Brain microvascular endothelial cell (primary cell): ENCODE data around the gene RNASE4.
"Not testable (repeated sequence)": the region's sequence is repeated elsewhere in the genome, so short reads cannot be mapped to it uniquely, and the experiment has no call there.

Source experiments
- DNase-seq: peaks from one replicate; pipeline ENCODE4 v3.0.0-alpha.2; 2020
- H3K27ac ChIP-seq: fragments of 250-450 bp; sonication (Bioruptor Pico); 2 replicates; pipeline ENCODE4 v1.5.1; 2020; ENCODE audit warnings: mild to moderate bottlenecking, moderate library complexity
- H3K27me3 ChIP-seq: fragments of 250-450 bp; sonication (Bioruptor Pico); replicated peaks from 2 replicates; pipeline ENCODE4 v1.5.1; 2020; ENCODE audit warnings: mild to moderate bottlenecking
- H3K36me3 ChIP-seq: fragments of 250-450 bp; sonication (Bioruptor Pico); replicated peaks from 2 replicates; pipeline ENCODE4 v1.5.1; 2020; ENCODE audit warnings: mild to moderate bottlenecking
- H3K4me3 ChIP-seq: 2 replicates; pipeline ENCODE4 v1.5.1; 2011; ENCODE audit warnings: low read depth, mild to moderate bottlenecking, control low read depth, low read length, moderate library complexity
- in situ Hi-C: cut with HindIII; loops from 2 replicates; pipeline ENCODE4 v1.10.0; 2017; ENCODE audit warnings: low sequenced_read_pairs, low pct_ligation_motif_present
- TF ChIP-seq, protein P1 (sequence below): IDR thresholded peaks from 2 replicates; pipeline ENCODE4 v1.5.1; 2011; ENCODE audit warnings: low read depth, mild to moderate bottlenecking, moderate library complexity, low read length, control low read depth, inconsistent platforms; ENCODE audit errors: missing control alignments

Gene RNASE4

DNA sequence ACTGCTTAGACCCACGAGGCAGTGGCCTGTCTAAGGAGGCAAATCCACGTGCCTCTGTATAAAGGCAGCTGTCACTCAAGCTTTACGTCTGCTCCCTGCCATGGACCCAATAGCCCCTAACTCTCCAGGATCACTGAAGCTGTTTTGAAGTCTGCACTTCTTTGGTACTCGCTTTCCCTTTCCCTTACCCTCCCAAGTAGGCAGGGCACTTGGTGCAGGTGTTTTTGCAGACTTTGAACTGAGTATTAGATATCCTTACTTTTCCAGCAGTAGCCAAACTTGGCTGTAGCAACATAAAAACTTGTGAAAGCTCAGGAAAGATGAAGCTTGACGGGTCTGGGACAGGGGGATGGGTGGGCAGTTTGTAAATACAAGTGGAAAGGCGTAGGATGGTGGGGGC, 25.0 kb upstream of the RNASE4 start:
- no peak for DNase-seq
- in situ Hi-C loops: no loop called here
- Histone ChIP-seq H3K4me3 (no peak overlapping the region), H3K36me3 (no peaks in the 10 kb centered on the region), H3K27me3 (peaks cover 11% of the 10 kb centered on the region), H3K27ac (no peak overlapping the region)
- TF ChIP-seq, protein P1, sequence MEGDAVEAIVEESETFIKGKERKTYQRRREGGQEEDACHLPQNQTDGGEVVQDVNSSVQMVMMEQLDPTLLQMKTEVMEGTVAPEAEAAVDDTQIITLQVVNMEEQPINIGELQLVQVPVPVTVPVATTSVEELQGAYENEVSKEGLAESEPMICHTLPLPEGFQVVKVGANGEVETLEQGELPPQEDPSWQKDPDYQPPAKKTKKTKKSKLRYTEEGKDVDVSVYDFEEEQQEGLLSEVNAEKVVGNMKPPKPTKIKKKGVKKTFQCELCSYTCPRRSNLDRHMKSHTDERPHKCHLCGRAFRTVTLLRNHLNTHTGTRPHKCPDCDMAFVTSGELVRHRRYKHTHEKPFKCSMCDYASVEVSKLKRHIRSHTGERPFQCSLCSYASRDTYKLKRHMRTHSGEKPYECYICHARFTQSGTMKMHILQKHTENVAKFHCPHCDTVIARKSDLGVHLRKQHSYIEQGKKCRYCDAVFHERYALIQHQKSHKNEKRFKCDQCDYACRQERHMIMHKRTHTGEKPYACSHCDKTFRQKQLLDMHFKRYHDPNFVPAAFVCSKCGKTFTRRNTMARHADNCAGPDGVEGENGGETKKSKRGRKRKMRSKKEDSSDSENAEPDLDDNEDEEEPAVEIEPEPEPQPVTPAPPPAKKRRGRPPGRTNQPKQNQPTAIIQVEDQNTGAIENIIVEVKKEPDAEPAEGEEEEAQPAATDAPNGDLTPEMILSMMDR: no peak

DNA sequence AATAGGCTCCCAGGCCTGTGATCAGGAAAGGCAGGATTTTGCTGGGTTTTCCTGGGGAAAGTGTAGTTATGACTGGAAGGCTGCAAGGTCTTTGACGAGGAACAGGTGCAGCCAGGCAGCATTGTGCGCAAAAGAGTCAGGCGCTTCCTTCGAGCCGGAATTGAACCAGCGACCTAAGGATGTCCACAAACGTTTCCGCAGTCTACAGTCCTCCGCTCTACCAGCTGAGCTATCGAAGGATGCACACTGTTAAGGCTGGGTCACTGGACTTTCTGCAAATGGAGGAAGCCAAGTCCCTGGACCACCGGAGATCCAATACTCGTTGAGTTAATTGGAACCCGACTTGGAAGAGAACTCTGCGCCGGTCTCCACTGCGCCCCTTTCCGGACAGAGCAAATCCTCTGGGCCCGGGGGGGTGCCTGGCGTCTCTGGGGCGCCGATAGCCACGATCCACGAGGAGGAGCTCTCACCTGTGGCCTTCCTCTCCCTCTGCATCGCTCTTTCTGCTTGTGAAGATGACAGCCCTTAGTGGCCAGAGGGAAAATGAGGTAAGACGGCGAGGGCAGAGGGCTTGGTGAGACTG, 24.5 kb upstream of the RNASE4 start:
- DNase-seq: no peak
- Histone ChIP-seq H3K36me3 (no peaks in the 10 kb centered on the region), H3K4me3 (no peak overlapping the region), H3K27ac (no peak overlapping the region), H3K27me3 (peaks cover 11% of the 10 kb centered on the region)
- TF ChIP-seq, protein P1: no peak
- in situ Hi-C loops: no loop called here

GRCh38 chr14:20661197-20661596, 23.2 kb upstream of the RNASE4 start:
- no peak overlapping the region for H3K27ac ChIP-seq
- in situ Hi-C loops: no loop called here
- H3K27me3 ChIP-seq: peaks cover 5% of the 10 kb centered on the region
- no peaks in the 10 kb centered on the region for H3K36me3 ChIP-seq
- DNase-seq: no peak
- TF ChIP-seq, protein P1: no peak
- H3K4me3 ChIP-seq: no peak overlapping the region

DNA sequence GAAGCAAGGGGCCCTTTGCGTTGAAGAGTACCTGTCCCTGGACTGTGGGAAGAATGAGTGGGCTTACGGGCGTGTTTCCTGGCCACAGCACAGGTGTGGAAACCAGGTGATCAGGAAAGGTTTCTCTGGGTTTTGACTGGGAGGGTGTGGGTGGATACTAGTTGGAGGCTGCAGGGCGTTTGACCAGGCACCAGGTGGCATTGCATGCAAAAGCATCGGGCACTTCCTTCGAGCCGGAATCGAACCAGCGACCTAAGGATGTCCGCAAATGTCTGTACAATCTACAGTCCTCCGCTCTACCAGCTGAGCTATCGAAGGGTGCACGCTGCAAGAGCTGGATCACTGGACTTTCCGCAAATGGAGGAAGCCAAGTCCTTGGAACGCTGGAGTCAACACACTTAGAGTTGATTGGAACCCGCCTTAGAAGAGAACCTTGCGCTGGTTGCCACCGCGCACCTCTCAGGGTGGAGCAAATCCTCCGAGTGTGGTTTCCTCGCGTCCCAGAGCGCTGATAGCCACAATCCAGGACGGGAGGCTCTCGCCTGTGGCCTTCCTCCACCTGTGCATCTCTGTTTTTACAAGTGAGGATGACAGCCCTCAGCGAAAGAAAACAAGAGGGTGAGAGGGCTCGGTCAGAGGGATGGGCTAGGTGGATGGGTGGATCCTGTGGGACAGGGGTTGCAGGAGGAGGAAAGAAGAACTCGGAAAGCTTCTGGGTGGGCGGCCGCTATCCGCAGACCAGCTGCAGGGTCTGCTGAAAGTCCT, 21.2 kb upstream of the RNASE4 start:
- Histone ChIP-seq H3K4me3 (peak overlapping the region; percentile 39), H3K36me3 (no peaks in the 10 kb centered on the region), H3K27ac (no peak overlapping the region), H3K27me3 (no peaks in the 10 kb centered on the region)
- TF ChIP-seq, protein P1: peak; percentile 70
- in situ Hi-C loops: no loop called here
- peak; percentile 88 for DNase-seq

DNA sequence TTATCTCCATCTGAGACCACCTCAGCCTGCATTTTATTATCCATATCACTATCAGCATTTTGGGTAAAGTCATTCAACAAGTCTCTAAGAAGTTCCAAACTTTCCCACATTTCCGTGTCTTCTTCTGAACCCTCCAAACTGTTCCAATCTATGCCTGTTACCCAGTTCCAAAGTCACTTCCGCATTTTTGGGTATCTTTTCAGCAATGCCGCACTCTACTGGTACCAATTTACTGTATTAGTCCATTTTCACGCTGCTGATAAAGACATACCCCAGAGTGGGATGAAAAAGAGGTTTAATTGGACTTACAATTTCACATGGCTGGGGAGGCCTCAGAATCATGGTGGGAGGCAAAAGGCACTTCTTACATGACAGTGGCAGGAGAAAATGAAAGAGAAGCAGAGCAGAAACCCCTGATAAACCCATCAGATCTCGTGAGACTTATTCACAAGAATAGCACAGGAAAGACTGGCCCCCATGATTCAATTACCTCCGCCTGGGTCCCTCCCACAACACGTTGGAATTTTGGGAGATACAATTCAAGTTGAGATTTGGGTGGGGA, 17.9 kb upstream of the RNASE4 start:
- H3K27ac ChIP-seq, DNase-seq, H3K27me3 ChIP-seq, H3K36me3 ChIP-seq, in situ Hi-C loops, H3K4me3 ChIP-seq: not testable (repeated sequence)

DNA sequence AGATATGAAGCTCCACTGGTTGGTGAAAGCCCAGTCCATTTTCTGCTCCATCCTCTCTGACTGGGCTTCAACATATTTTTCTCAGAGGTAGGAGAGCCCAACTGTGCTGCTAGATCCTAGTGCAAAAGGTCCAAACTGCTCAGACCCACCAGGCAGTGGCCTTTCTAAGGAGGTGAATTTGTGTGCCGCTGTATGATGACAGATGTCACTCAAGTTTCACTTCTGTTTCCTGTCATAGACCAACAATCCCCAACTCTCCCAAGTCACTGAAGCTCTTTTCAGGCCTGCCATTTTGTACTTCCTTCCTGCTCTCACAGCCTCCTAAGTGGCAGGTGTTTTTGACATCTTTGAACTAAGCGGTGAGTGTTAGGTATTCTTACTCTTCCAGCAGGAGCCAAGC, 16.4 kb upstream of the RNASE4 start:
- Histone ChIP-seq H3K36me3 (no peaks in the 10 kb centered on the region), H3K27me3 (no peaks in the 10 kb centered on the region), H3K27ac (no peak overlapping the region), H3K4me3 (no peak overlapping the region)
- no peak for DNase-seq
- TF ChIP-seq, protein P1: no peak
- in situ Hi-C loops: no loop called here
